Ishikawa (cell line): ENCODE measurements around the gene DDIT4.

ENCODE experiments used
- CEBPB ChIP-seq: IDR thresholded peaks from 2 replicates; pipeline ENCODE4 v1.6.1; 2012
- CREB1 ChIP-seq: IDR thresholded peaks from 2 replicates; pipeline ENCODE4 v1.6.1; 2012; ENCODE audit warnings: low read depth
- EGR1 ChIP-seq: IDR thresholded peaks from 2 replicates; pipeline ENCODE4 v1.6.1; 2012
- EP300 ChIP-seq: IDR thresholded peaks from 2 replicates; pipeline ENCODE4 v1.6.1; 2012; ENCODE audit warnings: borderline replicate concordance
- FOXM1 ChIP-seq: IDR thresholded peaks from 2 replicates; pipeline ENCODE4 v1.6.1; 2012; ENCODE audit warnings: low read depth, borderline replicate concordance
- MAX ChIP-seq: IDR thresholded peaks from 2 replicates; pipeline ENCODE4 v1.6.1; 2012
- NFIC ChIP-seq: IDR thresholded peaks from 2 replicates; pipeline ENCODE4 v1.6.1; 2012
- RAD21 ChIP-seq: IDR thresholded peaks from 2 replicates; pipeline ENCODE4 v1.6.1; 2012; ENCODE audit warnings: low read depth
- REST ChIP-seq: IDR thresholded peaks from 2 replicates; pipeline ENCODE4 v1.6.1; 2012; ENCODE audit warnings: low read depth, mild to moderate bottlenecking
- TAF1 ChIP-seq: IDR thresholded peaks from 2 replicates; pipeline ENCODE4 v1.6.1; 2012; ENCODE audit warnings: low read depth, mild to moderate bottlenecking
- TCF12 ChIP-seq: IDR thresholded peaks from 2 replicates; pipeline ENCODE4 v1.6.1; 2012; ENCODE audit warnings: low read depth
- TEAD4 ChIP-seq: IDR thresholded peaks from 2 replicates; pipeline ENCODE4 v1.6.1; 2012
- USF1 ChIP-seq: IDR thresholded peaks from 2 replicates; pipeline ENCODE4 v1.6.1; 2012
- YY1 ChIP-seq: IDR thresholded peaks from 2 replicates; pipeline ENCODE4 v1.6.1; 2012; ENCODE audit warnings: low read depth
- ZBTB7A ChIP-seq: IDR thresholded peaks from 2 replicates; pipeline ENCODE4 v1.6.1; 2012; ENCODE audit warnings: low read depth

DDIT4 gene

GRCh38 chr10:72272689-72273409 is 875 bp upstream of the DDIT4 start:
- TF ChIP-seq MAX (peak; percentile 80), TEAD4 (no peak), FOXM1 (no peak; the same call in 1 of the 2 replicates), RAD21 (peak; percentile 32), EGR1 (peak; percentile 41; the same call in 1 of the 2 replicates), NFIC (peak; percentile 57; the same call in 1 of the 2 replicates), EP300 (peak; percentile 71), REST (no peak), TCF12 (peak; percentile 45; the same call in 1 of the 2 replicates), USF1 (peak; percentile 18; the same call in 1 of the 2 replicates), CREB1 (no peak), CEBPB (peak; percentile 92), ZBTB7A (no peak), TAF1 (no peak; the same call in 1 of the 2 replicates), YY1 (peak; percentile 44)

- TF ChIP-seq YY1 (0 out of 2 replicates have a peak, but pooled peaks have one; percentile 2), MAX (no peak), CREB1 (no peak), NFIC (peak; percentile 3; the same call in 1 of the 2 replicates)
These were observed 547 bp downstream of the DDIT4 start for GRCh38 chr10:72274213-72274729.

GRCh38 chr10:72274730-72275350 is 1.1 kb downstream of the DDIT4 start:
- TF ChIP-seq NFIC (0 out of 2 replicates have a peak, but pooled peaks have one; percentile 1), ZBTB7A (no peak), RAD21 (peak; percentile 40; the same call in 1 of the 2 replicates)

GRCh38 chr10:72275351-72276012 is 1.8 kb downstream of the DDIT4 start:
- peak; percentile 49 for TF ChIP-seq MAX
- TF ChIP-seq CREB1, result no peak

GRCh38 chr10:72276013-72276387 is 2.3 kb downstream of the DDIT4 start:
- TF ChIP-seq CEBPB (no peak), ZBTB7A (peak; percentile 27; the same call in 1 of the 2 replicates), NFIC (0 out of 2 replicates have a peak, but pooled peaks have one; percentile 25)

- TF ChIP-seq RAD21, result 0 out of 2 replicates have a peak, but pooled peaks have one; percentile 3
- TF ChIP-seq EGR1, result no peak
- TF ChIP-seq TCF12, result peak; percentile 48; the same call in 1 of the 2 replicates
- 0 out of 2 replicates have a peak, but pooled peaks have one; percentile 17 for TF ChIP-seq MAX
- TF ChIP-seq FOXM1, result 0 out of 2 replicates have a peak, but pooled peaks have one; percentile 13
- no peak for TF ChIP-seq CEBPB
- peak; percentile 72 for TF ChIP-seq USF1
- peak; percentile 51 for TF ChIP-seq NFIC
These were observed 3.0 kb downstream of the DDIT4 start for GRCh38 chr10:72276421-72277339.
